Esophagus squamous epithelium (tissue), 4 donors: ENCODE results near the gene KCNJ2.

Experiments used
- POLR2A ChIP-seq, 4 donors: fragments of 450-650 bp; IDR thresholded peaks; one replicate each; pipeline ENCODE4 v1.6.1; 2017; ENCODE audit warnings: antibody characterized with exemption in 4 of 4, mild to moderate bottlenecking in 4 of 4, moderate library complexity in 3 of 4
- TF ChIP-seq, protein P1 (sequence below), 6 experiments: fragments of 450-650 bp in 4 of 6; fragments of 200-600 bp in 2 of 6; sonication (generic) in 2 of 6; IDR thresholded peaks; one replicate each; pipeline ENCODE4 v1.5.1; 2016 to 2019; ENCODE audit warnings: antibody characterized with exemption in 6 of 6, mild to moderate bottlenecking in 4 of 6, moderate library complexity in 4 of 6

DNA sequence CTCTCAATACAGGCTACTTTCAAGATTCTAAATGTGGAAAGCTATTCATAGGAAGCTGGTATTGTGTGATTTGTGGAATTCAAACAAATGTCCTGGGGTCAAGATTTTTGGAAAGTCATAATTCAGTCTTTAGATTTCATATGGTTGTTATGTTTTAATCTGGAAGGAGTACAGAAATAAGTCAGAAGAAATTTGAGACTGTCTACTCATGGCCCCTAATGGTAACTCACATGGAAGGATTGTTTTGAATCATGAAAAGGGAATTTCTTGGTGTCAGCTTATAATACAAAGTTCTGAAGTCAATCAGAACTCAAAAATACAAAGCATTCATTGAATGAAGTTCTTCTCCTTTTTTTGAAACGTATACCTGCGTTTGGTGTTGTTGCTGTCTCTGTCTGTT lies 3.1 kb downstream of the KCNJ2 start:
- no peak for TF ChIP-seq POLR2A (IDR thresholded peaks at IDR 0.05)
- TF ChIP-seq, protein P1, sequence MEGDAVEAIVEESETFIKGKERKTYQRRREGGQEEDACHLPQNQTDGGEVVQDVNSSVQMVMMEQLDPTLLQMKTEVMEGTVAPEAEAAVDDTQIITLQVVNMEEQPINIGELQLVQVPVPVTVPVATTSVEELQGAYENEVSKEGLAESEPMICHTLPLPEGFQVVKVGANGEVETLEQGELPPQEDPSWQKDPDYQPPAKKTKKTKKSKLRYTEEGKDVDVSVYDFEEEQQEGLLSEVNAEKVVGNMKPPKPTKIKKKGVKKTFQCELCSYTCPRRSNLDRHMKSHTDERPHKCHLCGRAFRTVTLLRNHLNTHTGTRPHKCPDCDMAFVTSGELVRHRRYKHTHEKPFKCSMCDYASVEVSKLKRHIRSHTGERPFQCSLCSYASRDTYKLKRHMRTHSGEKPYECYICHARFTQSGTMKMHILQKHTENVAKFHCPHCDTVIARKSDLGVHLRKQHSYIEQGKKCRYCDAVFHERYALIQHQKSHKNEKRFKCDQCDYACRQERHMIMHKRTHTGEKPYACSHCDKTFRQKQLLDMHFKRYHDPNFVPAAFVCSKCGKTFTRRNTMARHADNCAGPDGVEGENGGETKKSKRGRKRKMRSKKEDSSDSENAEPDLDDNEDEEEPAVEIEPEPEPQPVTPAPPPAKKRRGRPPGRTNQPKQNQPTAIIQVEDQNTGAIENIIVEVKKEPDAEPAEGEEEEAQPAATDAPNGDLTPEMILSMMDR (IDR thresholded peaks at IDR 0.05): no peak
